Lower leg skin (tissue), 4 donors: Measurements from ENCODE around the gene WDR87. TPM values are rescaled to one million over a fixed set of nuclear protein-coding genes. Genes with fewer than 3 reads are reported as not detected.
A peak's percentile ranks its signal among the peaks of the same experiment; 100 is the strongest.

Source experiments
- DNase-seq, 2 donors: peaks; one replicate each; pipeline ENCODE4 v3.0.0-alpha.2; 2019; ENCODE audit warnings: low spot score in 2 of 2
- H3K4me3 ChIP-seq: fragments of 200-600 bp; sonication (generic); 2 replicates; pipeline ENCODE4 v1.5.1; 2017; ENCODE audit warnings: mild to moderate bottlenecking, low read depth; ENCODE audit not compliant: poor library complexity, severe bottlenecking
- POLR2A ChIP-seq, 2 donors: fragments of 450-650 bp; IDR thresholded peaks; one replicate each; pipeline ENCODE4 v1.6.1; 2016 to 2017; ENCODE audit warnings: antibody characterized with exemption in 2 of 2, mild to moderate bottlenecking in 1 of 2, moderate library complexity in 1 of 2
- WGBS, 2 donors: methylation state at CpG; one replicate each; pipeline ENCODE4 v1.1.5; 2018; 5-methylcytosine and 5-hydroxymethylcytosine counted together
- intact Hi-C: fragments of 100-400 bp; cut with DNase I; formaldehyde crosslinking; loops from one replicate; pipeline ENCODE4 v1.15.0; 2023; ENCODE audit warnings: low total_unique reads
- total RNA-seq, 4 donors: library from RNA; depleted of rRNA; stranded (reverse); fragments of >200 nt; gene quantifications; one replicate each; pipeline ENCODE4 v1.1.0, GENCODE V29; 2016
- TF ChIP-seq, protein P1 (sequence below), 3 donors: fragments of 450-650 bp; IDR thresholded peaks; one replicate each; pipeline ENCODE4 v1.5.1; 2016; ENCODE audit warnings: antibody characterized with exemption in 3 of 3, mild to moderate bottlenecking in 3 of 3, moderate library complexity in 2 of 3

Gene WDR87
- total RNA-seq, 4 donors from 2014 or later: not detected

- peak in 1 of 2 donors; percentile 32 for DNase-seq
- no peak overlapping the region for H3K4me3 ChIP-seq
- WGBS, 2 donors: 88 to 92% methylated on average over 6 of the region's 6 CpGs
- intact Hi-C loops: no loop called here
- no peak for TF ChIP-seq POLR2A (IDR thresholded peaks at IDR 0.05)
- TF ChIP-seq, protein P1, sequence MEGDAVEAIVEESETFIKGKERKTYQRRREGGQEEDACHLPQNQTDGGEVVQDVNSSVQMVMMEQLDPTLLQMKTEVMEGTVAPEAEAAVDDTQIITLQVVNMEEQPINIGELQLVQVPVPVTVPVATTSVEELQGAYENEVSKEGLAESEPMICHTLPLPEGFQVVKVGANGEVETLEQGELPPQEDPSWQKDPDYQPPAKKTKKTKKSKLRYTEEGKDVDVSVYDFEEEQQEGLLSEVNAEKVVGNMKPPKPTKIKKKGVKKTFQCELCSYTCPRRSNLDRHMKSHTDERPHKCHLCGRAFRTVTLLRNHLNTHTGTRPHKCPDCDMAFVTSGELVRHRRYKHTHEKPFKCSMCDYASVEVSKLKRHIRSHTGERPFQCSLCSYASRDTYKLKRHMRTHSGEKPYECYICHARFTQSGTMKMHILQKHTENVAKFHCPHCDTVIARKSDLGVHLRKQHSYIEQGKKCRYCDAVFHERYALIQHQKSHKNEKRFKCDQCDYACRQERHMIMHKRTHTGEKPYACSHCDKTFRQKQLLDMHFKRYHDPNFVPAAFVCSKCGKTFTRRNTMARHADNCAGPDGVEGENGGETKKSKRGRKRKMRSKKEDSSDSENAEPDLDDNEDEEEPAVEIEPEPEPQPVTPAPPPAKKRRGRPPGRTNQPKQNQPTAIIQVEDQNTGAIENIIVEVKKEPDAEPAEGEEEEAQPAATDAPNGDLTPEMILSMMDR (IDR thresholded peaks at IDR 0.05): no peak
Measured at GRCh38 chr19:37942516-37942902, 36.1 kb upstream of the WDR87 start.

GRCh38 chr19:37941782-37942515 lies 35.6 kb upstream of the WDR87 start:
- no peak overlapping the region for H3K4me3 ChIP-seq
- intact Hi-C loops: no loop called here
- DNase-seq: peak in 1 of 2 donors; percentile 50
- TF ChIP-seq POLR2A (IDR thresholded peaks at IDR 0.05): no peak
- TF ChIP-seq, protein P1 (IDR thresholded peaks at IDR 0.05): no peak
- WGBS, 2 donors: 84 to 86% methylated on average over 12 of the region's 12 CpGs

- intact Hi-C loops: no loop called here
- no peak for TF ChIP-seq POLR2A (IDR thresholded peaks at IDR 0.05)
- TF ChIP-seq, protein P1 (IDR thresholded peaks at IDR 0.05): no peak
- no peak overlapping the region for H3K4me3 ChIP-seq
- DNase-seq: no peak
- WGBS, 2 donors: 73 to 86% methylated on average over 1 of the region's 1 CpG
Measured at GRCh38 chr19:37938353-37938752, 32.0 kb upstream of the WDR87 start.

DNA sequence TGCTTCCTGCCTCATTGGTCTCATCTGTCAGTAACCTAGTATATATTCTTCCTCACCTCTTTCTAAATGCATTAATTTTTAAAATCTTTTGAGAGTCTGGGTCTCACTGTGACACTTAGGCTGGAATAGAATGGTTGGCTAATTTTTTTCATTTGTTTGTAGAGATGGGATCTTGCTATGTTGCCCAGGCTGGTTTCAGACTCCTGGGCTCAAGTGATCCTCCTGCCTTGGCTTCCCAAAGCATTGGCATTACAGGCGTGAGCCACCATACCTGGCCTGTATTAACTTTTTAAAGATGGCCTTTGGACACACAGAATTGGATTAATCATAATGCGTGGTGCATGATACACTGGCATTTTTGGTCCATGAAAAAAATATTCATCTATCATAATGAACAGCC lies 30.5 kb upstream of the WDR87 start:
- intact Hi-C loops: no loop called here
- DNase-seq: no peak
- TF ChIP-seq, protein P1 (IDR thresholded peaks at IDR 0.05): no peak
- TF ChIP-seq POLR2A (IDR thresholded peaks at IDR 0.05): no peak
- no peak overlapping the region for H3K4me3 ChIP-seq
- WGBS, 2 donors: 95 to 98% methylated on average over 2 of the region's 2 CpGs

DNA sequence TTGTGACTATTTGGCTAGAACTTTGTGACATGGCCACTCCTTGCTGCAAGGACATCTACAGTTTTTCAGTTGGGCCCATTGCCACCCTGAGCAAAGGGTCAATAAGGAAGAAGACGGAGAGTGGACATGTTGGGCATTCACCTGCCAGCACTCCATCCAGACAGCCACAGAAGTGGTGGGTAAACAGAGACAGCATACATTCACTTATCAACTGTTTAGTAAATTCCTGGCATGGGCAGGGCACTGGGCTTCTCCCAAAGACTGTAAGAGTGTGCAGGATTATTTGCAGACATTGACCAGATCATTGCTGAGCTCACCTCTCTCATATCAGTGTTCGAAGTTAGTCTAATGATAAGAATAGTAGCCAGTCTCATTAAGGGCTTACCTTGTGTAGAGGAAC lies 29.8 kb upstream of the WDR87 start:
- intact Hi-C loops: no loop called here
- WGBS, 2 donors: 88 to 98% methylated on average over 2 of the region's 2 CpGs
- TF ChIP-seq POLR2A (IDR thresholded peaks at IDR 0.05): no peak
- TF ChIP-seq, protein P1 (IDR thresholded peaks at IDR 0.05): no peak
- H3K4me3 ChIP-seq: no peak overlapping the region
- DNase-seq: no peak

DNA sequence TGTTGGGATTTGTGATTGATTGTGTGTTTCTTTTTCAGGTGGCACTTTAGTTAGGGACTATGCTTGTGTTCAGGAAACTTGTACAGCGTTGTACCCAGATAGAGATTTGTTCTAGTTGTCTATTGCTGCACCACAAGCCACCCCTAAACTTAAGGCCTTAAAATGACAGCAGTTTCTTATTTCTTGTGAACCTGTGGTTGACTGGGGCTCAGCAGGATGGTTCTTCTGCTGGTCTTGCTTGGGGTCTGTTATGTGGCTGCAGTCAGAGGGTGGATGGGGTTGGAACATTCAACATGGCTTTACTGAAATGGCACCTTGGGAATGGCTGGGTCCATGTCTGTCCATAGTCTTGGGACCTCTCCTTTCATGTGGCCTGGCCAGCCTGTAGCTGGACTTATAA lies 28.9 kb upstream of the WDR87 start:
- H3K4me3 ChIP-seq: no peak overlapping the region
- TF ChIP-seq, protein P1 (IDR thresholded peaks at IDR 0.05): no peak
- TF ChIP-seq POLR2A (IDR thresholded peaks at IDR 0.05): no peak
- no peak for DNase-seq
- 0 to 96% methylated on average over 1 of the region's 1 CpG for WGBS, 2 donors
- intact Hi-C loops: no loop called here
